SU-DHL-6 (cell line): ENCODE results near the gene PDE2A.

Experiments
- H2AFZ ChIP-seq: fragments of 200-600 bp; sonication (generic); 2 replicates; pipeline ENCODE4 v1.6.1; 2014; ENCODE audit warnings: low read depth, mild to moderate bottlenecking, moderate library complexity, mixed read lengths, antibody characterized with exemption, low read length; ENCODE audit not compliant: severe bottlenecking
- H3F3A ChIP-seq: fragments of 200-600 bp; shearing (Covaris generic); 2 replicates; pipeline ENCODE4 v1.6.0; 2016; ENCODE audit warnings: antibody characterized with exemption, mild to moderate bottlenecking; ENCODE audit not compliant: insufficient read depth
- H3K27ac ChIP-seq: fragments of 200-600 bp; sonication (generic); 2 replicates; pipeline ENCODE4 v1.5.1; 2016; ENCODE audit warnings: low read depth, mild to moderate bottlenecking, low read length, moderate library complexity, mixed read lengths
- H3K27me3 ChIP-seq: fragments of 200-600 bp; sonication (generic), shearing (Covaris generic); 2 replicates; pipeline ENCODE4 v1.6.0; 2014; ENCODE audit warnings: mild to moderate bottlenecking, low read length
- H3K36me3 ChIP-seq: fragments of 200-600 bp; sonication (generic); 2 replicates; pipeline ENCODE4 v1.6.1; 2014; ENCODE audit warnings: mild to moderate bottlenecking, low read length, mixed read lengths
- H3K4me2 ChIP-seq: fragments of 300-600, 200-600 bp; shearing (Covaris generic), sonication (generic); 2 replicates; pipeline ENCODE4 v1.6.0; 2014; ENCODE audit warnings: low read length, low read depth, mild to moderate bottlenecking; ENCODE audit not compliant: poor library complexity, severe bottlenecking
- H3K4me3 ChIP-seq: fragments of 200-600 bp; sonication (generic); 2 replicates; pipeline ENCODE4 v1.5.1; 2014; ENCODE audit warnings: antibody characterized with exemption, low read length, mild to moderate bottlenecking, mixed read lengths; ENCODE audit not compliant: insufficient read depth, poor library complexity, severe bottlenecking
- H3K79me2 ChIP-seq: fragments of 200-600 bp; sonication (generic); 2 replicates; pipeline ENCODE4 v1.6.1; 2014; ENCODE audit warnings: mild to moderate bottlenecking, low read length, moderate library complexity; ENCODE audit not compliant: insufficient read depth
- H3K9ac ChIP-seq: fragments of 200-600 bp; sonication (generic); 2 replicates; pipeline ENCODE4 v1.7.0; 2014; ENCODE audit warnings: mild to moderate bottlenecking, low read length
- H3K9me2 ChIP-seq: fragments of 200-600 bp; sonication (generic); replicated peaks from 2 replicates; pipeline ENCODE4 v1.6.1; 2014; ENCODE audit warnings: low read length; ENCODE audit not compliant: insufficient read depth
- H3K9me3 ChIP-seq: fragments of 200-600 bp; sonication (generic); 2 replicates; pipeline ENCODE4 v1.6.1; 2014; ENCODE audit warnings: low read length, mixed read lengths; ENCODE audit not compliant: insufficient read depth
- H4K20me1 ChIP-seq: fragments of 200-600 bp; sonication (generic); 2 replicates; pipeline ENCODE4 v1.6.1; 2014; ENCODE audit warnings: low read depth, mild to moderate bottlenecking, antibody characterized with exemption, low read length, moderate library complexity, mixed read lengths
- CTCF ChIP-seq: fragments of 200-600 bp; sonication (generic); IDR thresholded peaks from one replicate; pipeline ENCODE4 v1.5.1; 2017; ENCODE audit warnings: antibody characterized with exemption, mild to moderate bottlenecking, low read length, moderate library complexity; ENCODE audit not compliant: insufficient read depth, poor library complexity, severe bottlenecking
- EZH2phosphoT487 ChIP-seq: fragments of 200-600 bp; sonication (generic), shearing (Covaris generic); conservative IDR thresholded peaks from 2 replicates; pipeline ENCODE4 v1.6.1; 2018; ENCODE audit warnings: mild to moderate bottlenecking, antibody characterized with exemption, low read length, moderate library complexity, mixed read lengths

The PDE2A gene

GRCh38 chr11:72703267-72704008 lies 29.2 kb upstream of the PDE2A start:
- TF ChIP-seq EZH2phosphoT487 (no peak), CTCF (no peak)
- Histone ChIP-seq H4K20me1 (no peaks in the 10 kb centered on the region), H3K27me3 (no peaks in the 10 kb centered on the region), H3K9me2 (no peaks in the 10 kb centered on the region), H3K36me3 (no peaks in the 10 kb centered on the region), H2AFZ (no peak overlapping the region), H3K27ac (no peak overlapping the region), H3K4me3 (no peak overlapping the region), H3F3A (no peaks in the 10 kb centered on the region), H3K9ac (no peak overlapping the region), H3K79me2 (no peaks in the 10 kb centered on the region), H3K9me3 (no peaks in the 10 kb centered on the region), H3K4me2 (no peak overlapping the region)

- H4K20me1 ChIP-seq = no peaks in the 10 kb centered on the region
- H3K27ac ChIP-seq = no peak overlapping the region
- no peak overlapping the region for H2AFZ ChIP-seq
- no peaks in the 10 kb centered on the region for H3F3A ChIP-seq
- no peaks in the 10 kb centered on the region for H3K27me3 ChIP-seq
- no peak overlapping the region for H3K4me2 ChIP-seq
- no peak overlapping the region for H3K4me3 ChIP-seq
- TF ChIP-seq CTCF (no peak), EZH2phosphoT487 (no peak)
- H3K79me2 ChIP-seq = no peaks in the 10 kb centered on the region
- H3K9me2 ChIP-seq = no peaks in the 10 kb centered on the region
- H3K36me3 ChIP-seq = no peaks in the 10 kb centered on the region
- no peak overlapping the region for H3K9ac ChIP-seq
- no peaks in the 10 kb centered on the region for H3K9me3 ChIP-seq
Measured at GRCh38 chr11:72702577-72703241, 28.5 kb upstream of the PDE2A start.

GRCh38 chr11:72702096-72702495 lies 27.9 kb upstream of the PDE2A start:
- Histone ChIP-seq H3K79me2 (no peaks in the 10 kb centered on the region), H3F3A (no peaks in the 10 kb centered on the region), H3K36me3 (no peaks in the 10 kb centered on the region), H3K4me2 (no peak overlapping the region), H3K27ac (no peak overlapping the region), H4K20me1 (no peaks in the 10 kb centered on the region), H3K9me3 (no peaks in the 10 kb centered on the region), H3K9ac (no peak overlapping the region), H2AFZ (no peak overlapping the region), H3K4me3 (no peak overlapping the region), H3K9me2 (no peaks in the 10 kb centered on the region), H3K27me3 (no peaks in the 10 kb centered on the region)
- TF ChIP-seq EZH2phosphoT487 (no peak), CTCF (no peak)
